Lower leg skin (tissue), 3 donors: Measurements from ENCODE around the gene F12.
A peak's percentile ranks its signal among the peaks of the same experiment; 100 is the strongest.

Experiments
- CTCF ChIP-seq, 3 donors: fragments of 450-650 bp; IDR thresholded peaks; one replicate each; pipeline ENCODE4 v1.5.1; 2016; ENCODE audit warnings: antibody characterized with exemption in 3 of 3, mild to moderate bottlenecking in 3 of 3, moderate library complexity in 2 of 3
- POLR2A ChIP-seq, 2 donors: fragments of 450-650 bp; IDR thresholded peaks; one replicate each; pipeline ENCODE4 v1.6.1; 2016 to 2017; ENCODE audit warnings: antibody characterized with exemption in 2 of 2, mild to moderate bottlenecking in 1 of 2, moderate library complexity in 1 of 2

GRCh38 chr5:177390363-177391300 lies 18.7 kb downstream of the F12 start:
- TF ChIP-seq CTCF (IDR thresholded peaks at IDR 0.05) (peak in 1 of 3 donors; percentile 67), POLR2A (IDR thresholded peaks at IDR 0.05) (no peak)
